Left lung (tissue), 10 donors: Measurements from ENCODE around the gene GRIFIN. TPM values are rescaled to one million over a fixed set of nuclear protein-coding genes. Genes with fewer than 3 reads are reported as not detected.

ENCODE experiments used
- ATAC-seq: fragments of 200-7000 bp; cut with Tn5 transposase; one replicate; pipeline ENCODE4 v1.9.1; 2020; ENCODE audit warnings: moderate library complexity
- DNase-seq, 4 donors: peaks; one replicate each; pipeline ENCODE4 v3.0.0-alpha.2; 2013 to 2020
- H3K27ac ChIP-seq, 2 donors: fragments of 200-600 bp; sonication (generic) in 1 of 2; one replicate each; pipeline versions ENCODE4 v1.5.0 to v1.8.0; 2020 to 2021
- H3K27me3 ChIP-seq, 2 donors: fragments of 200-600 bp; sonication (generic) in 1 of 2; one replicate each; pipeline versions ENCODE4 v1.5.0 to v1.8.0; 2020 to 2021
- H3K36me3 ChIP-seq, 2 donors: fragments of 200-600 bp; sonication (generic) in 1 of 2; one replicate each; pipeline versions ENCODE4 v1.5.0 to v1.8.0; 2020 to 2021
- H3K4me1 ChIP-seq, 2 donors: fragments of 200-600 bp; one replicate each; pipeline ENCODE4 v1.8.0; 2021
- H3K4me3 ChIP-seq, 2 donors: fragments of 200-600 bp; sonication (generic) in 1 of 2; one replicate each; pipeline versions ENCODE4 v1.5.0 to v1.8.0; 2020 to 2021; ENCODE audit warnings: mild to moderate bottlenecking in 1 of 2
- H3K9me3 ChIP-seq, 2 donors: fragments of 200-600 bp; sonication (generic) in 1 of 2; one replicate each; pipeline versions ENCODE4 v1.5.0 to v1.8.0; 2020 to 2021
- CTCF ChIP-seq, 2 donors: fragments of 200-600 bp; sonication (generic) in 1 of 2; IDR thresholded peaks; one replicate each; pipeline versions ENCODE4 v1.5.0 to v1.8.0; 2021; ENCODE audit warnings: antibody characterized with exemption in 2 of 2
- intact Hi-C, 2 donors: fragments of 100-400 bp; cut with DNase I; formaldehyde crosslinking; loops; one replicate each; pipeline versions ENCODE4 v1.11.2 to v1.14.2; 2022
- polyA plus RNA-seq, 6 donors: library from polyadenylated mRNA; unstranded; fragments of 120-200 nt; gene quantifications; one replicate each; pipeline ENCODE4 v1.2.1, GENCODE V29; 2013; ENCODE audit not compliant: insufficient read length in 6 of 6
- total RNA-seq, 2 donors: library from RNA; stranded (reverse); fragmentation: NEBNext Ultra II Directional; extraction: Animal tissue kit (Norgen Biotek cat#: 25700); gene quantifications; one replicate each; pipeline ENCODE4 v1.2.1, GENCODE V29; 2021
- donor health status: DM: no; HTN: yes; CAD: no.
- donor health status: DM: no; HTN: no; CAD: no.

The GRIFIN gene
- total and polyA plus RNA-seq, 8 donors = 0.22 to 0.31 (median 0.26) TPM; not detected in 5

GRCh38 chr7:2497500-2498336 is 21.5 kb upstream of the GRIFIN start:
- no peaks in the 10 kb centered on the region for H3K9me3 ChIP-seq
- no peaks in the 10 kb centered on the region for H3K36me3 ChIP-seq
- DNase-seq = peak in 2 of 4 donors; percentile 62 to 81
- TF ChIP-seq CTCF (IDR thresholded peaks at IDR 0.05) = no peak
- no peak overlapping the region for H3K4me3 ChIP-seq
- intact Hi-C loops = no loop called here
- H3K27me3 ChIP-seq = peaks cover 0 to 37% of the 10 kb centered on the region in 2 donors
- no peak overlapping the region for H3K27ac ChIP-seq
- ATAC-seq = no peak
- peaks cover 0 to 14% of the 10 kb centered on the region in 2 donors for H3K4me1 ChIP-seq

GRCh38 chr7:2497065-2497464 is 20.9 kb upstream of the GRIFIN start:
- intact Hi-C loops = no loop called here
- ATAC-seq = no peak

GRCh38 chr7:2496375-2496774 is 20.2 kb upstream of the GRIFIN start:
- no peak for ATAC-seq
- Histone ChIP-seq H3K9me3 (no peaks in the 10 kb centered on the region), H3K27ac (no peak overlapping the region), H3K4me1 (peaks cover 0 to 14% of the 10 kb centered on the region in 2 donors), H3K4me3 (no peak overlapping the region), H3K36me3 (no peaks in the 10 kb centered on the region), H3K27me3 (peaks cover 0 to 37% of the 10 kb centered on the region in 2 donors)
- no peak for TF ChIP-seq CTCF (IDR thresholded peaks at IDR 0.05)
- no peak for DNase-seq
- intact Hi-C loops = no loop called here

More at GRCh38 chr7:2497065-2497464, 20.9 kb upstream of the GRIFIN start:
- no peak for TF ChIP-seq CTCF (IDR thresholded peaks at IDR 0.05)
- H3K9me3 ChIP-seq = no peaks in the 10 kb centered on the region
- no peaks in the 10 kb centered on the region for H3K36me3 ChIP-seq
- H3K4me3 ChIP-seq = no peak overlapping the region
- peaks cover 0 to 14% of the 10 kb centered on the region in 2 donors for H3K4me1 ChIP-seq
- no peak overlapping the region for H3K27ac ChIP-seq
- DNase-seq = no peak
- peaks cover 0 to 37% of the 10 kb centered on the region in 2 donors for H3K27me3 ChIP-seq

DNA sequence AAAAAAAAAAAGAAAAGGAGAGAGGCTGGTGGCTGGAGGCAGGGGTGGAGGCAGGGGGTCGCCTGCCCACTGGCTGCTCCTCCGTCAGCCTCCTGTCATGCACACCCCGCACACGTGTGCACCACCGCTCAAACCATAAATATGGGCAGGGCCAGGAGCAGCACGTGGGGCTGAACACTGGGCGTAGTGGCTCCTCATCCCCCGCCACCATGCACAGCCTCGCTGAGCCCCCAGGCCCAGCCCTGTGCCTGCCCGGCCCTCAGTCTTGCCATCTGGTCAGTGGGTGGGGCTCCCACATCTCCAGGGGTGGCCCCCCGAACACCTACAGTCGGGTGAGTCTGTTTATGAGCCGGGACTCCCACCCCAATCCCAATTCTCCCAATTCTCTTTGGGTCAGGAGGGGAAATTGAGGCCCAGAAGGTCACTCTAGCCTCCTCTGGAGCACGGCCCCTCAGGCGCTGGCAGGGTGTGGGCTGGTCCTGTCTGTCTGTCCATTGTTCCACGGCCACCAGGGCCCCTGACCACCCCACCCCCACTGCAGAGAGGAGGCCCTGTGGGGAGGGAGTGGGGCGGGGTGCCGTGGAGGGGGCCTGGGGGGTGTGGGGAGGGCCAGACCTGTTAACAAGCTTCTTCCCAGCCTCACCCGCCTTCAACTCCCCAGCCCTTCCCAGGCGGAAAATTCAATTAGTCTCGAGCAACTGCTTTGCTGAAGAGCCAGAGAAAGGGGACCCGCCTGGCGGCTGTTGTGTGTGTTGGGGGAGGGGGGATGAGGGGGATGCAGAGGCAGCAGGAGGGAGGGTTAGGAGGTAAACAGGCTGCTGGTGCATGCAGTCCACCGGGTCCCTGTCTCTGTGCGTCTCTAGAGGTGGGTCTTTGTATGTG is 19.5 kb upstream of the GRIFIN start:
- Histone ChIP-seq H3K36me3 (no peaks in the 10 kb centered on the region), H3K4me1 (peaks cover 0 to 14% of the 10 kb centered on the region in 2 donors), H3K4me3 (no peak overlapping the region), H3K27ac (no peak overlapping the region), H3K9me3 (no peaks in the 10 kb centered on the region), H3K27me3 (peaks cover 0 to 37% of the 10 kb centered on the region in 2 donors)
- ATAC-seq = no peak
- DNase-seq = no peak
- intact Hi-C loops = no loop called here
- no peak for TF ChIP-seq CTCF (IDR thresholded peaks at IDR 0.05)
